H9 (cell line): ENCODE data around the gene IL1A. TPM values are rescaled to one million over a fixed set of nuclear protein-coding genes. Genes with fewer than 3 reads are reported as not detected.

ENCODE experiments used
- DNase-seq: peaks from one replicate; pipeline ENCODE4 v3.0.0-alpha.2; 2017
- H2AFZ ChIP-seq: one replicate; pipeline ENCODE4 v1.6.1; 2013; ENCODE audit warnings: mild to moderate bottlenecking, low read length, control low read depth, moderate library complexity
- H2AK5ac ChIP-seq: 2 replicates; pipeline ENCODE4 v1.6.1; 2013; ENCODE audit warnings: low read length, control low read depth, mixed read lengths; ENCODE audit not compliant: insufficient read length
- H2BK120ac ChIP-seq: one replicate; pipeline ENCODE4 v1.6.1; 2013; ENCODE audit warnings: low read depth, mild to moderate bottlenecking, low read length, control low read depth, inconsistent platforms; ENCODE audit not compliant: poor library complexity, severe bottlenecking
- H2BK12ac ChIP-seq: 2 replicates; pipeline ENCODE4 v1.6.1; 2013; ENCODE audit warnings: low read length, control low read depth, mixed read lengths, low read depth; ENCODE audit not compliant: insufficient read length
- H2BK15ac ChIP-seq: 2 replicates; pipeline ENCODE4 v1.6.1; 2013; ENCODE audit warnings: low read depth, low read length, control low read depth
- H2BK20ac ChIP-seq: one replicate; pipeline ENCODE4 v1.6.1; 2013; ENCODE audit warnings: low read depth, mild to moderate bottlenecking, low read length, control low read depth, inconsistent platforms; ENCODE audit not compliant: poor library complexity, severe bottlenecking
- H2BK5ac ChIP-seq: 2 replicates; pipeline ENCODE4 v1.6.1; 2013; ENCODE audit warnings: low read length, control low read depth, mixed read lengths; ENCODE audit not compliant: insufficient read length
- H3K14ac ChIP-seq: 2 replicates; pipeline ENCODE4 v1.6.1; 2013; ENCODE audit warnings: low read length, control low read depth; ENCODE audit not compliant: insufficient read depth
- H3K18ac ChIP-seq: 2 replicates; pipeline ENCODE4 v1.6.1; 2013; ENCODE audit warnings: low read depth, mild to moderate bottlenecking, mixed read lengths, low read length, control low read depth; ENCODE audit not compliant: insufficient read length
- H3K23ac ChIP-seq: 2 replicates; pipeline ENCODE4 v1.6.1; 2013; ENCODE audit warnings: low read length, control low read depth, mixed read lengths, low read depth; ENCODE audit not compliant: insufficient read length
- H3K23me2 ChIP-seq: 2 replicates; pipeline ENCODE4 v1.6.1; 2013; ENCODE audit warnings: low read depth, mild to moderate bottlenecking, mixed read lengths, low read length, control low read depth; ENCODE audit not compliant: insufficient read length, poor library complexity, severe bottlenecking
- H3K27ac ChIP-seq: 2 replicates; pipeline ENCODE4 v1.5.1; 2013; ENCODE audit warnings: low read length, control low read depth, mixed read lengths, low read depth; ENCODE audit not compliant: insufficient read length
- H3K27me3 ChIP-seq: 2 replicates; pipeline ENCODE4 v1.6.1; 2013; ENCODE audit warnings: low read length, control low read depth, inconsistent platforms; ENCODE audit not compliant: insufficient read depth
- H3K4ac ChIP-seq: 2 replicates; pipeline ENCODE4 v1.6.1; 2013; ENCODE audit warnings: low read depth, mild to moderate bottlenecking, control low read depth, inconsistent platforms, low read length, moderate library complexity
- H3K4me1 ChIP-seq: 2 replicates; pipeline ENCODE4 v1.6.1; 2013; ENCODE audit warnings: low read length, control low read depth, inconsistent platforms; ENCODE audit not compliant: insufficient read depth
- H3K4me2 ChIP-seq: 2 replicates; pipeline ENCODE4 v1.6.1; 2013; ENCODE audit warnings: low read length, control low read depth, mixed read lengths; ENCODE audit not compliant: insufficient read length, insufficient read depth
- H3K56ac ChIP-seq: 2 replicates; pipeline ENCODE4 v1.6.1; 2013; ENCODE audit warnings: low read depth, mild to moderate bottlenecking, mixed read lengths, low read length, control low read depth; ENCODE audit not compliant: insufficient read length
- H3K79me1 ChIP-seq: 2 replicates; pipeline ENCODE4 v1.6.1; 2013; ENCODE audit warnings: low read depth, mild to moderate bottlenecking, moderate library complexity, low read length, control low read depth, inconsistent platforms; ENCODE audit not compliant: insufficient read depth, poor library complexity, severe bottlenecking
- H3K79me2 ChIP-seq: 2 replicates; pipeline ENCODE4 v1.6.1; 2013; ENCODE audit warnings: low read length, control low read depth, inconsistent platforms; ENCODE audit not compliant: insufficient read depth
- H3K9ac ChIP-seq: 2 replicates; pipeline ENCODE4 v1.6.1; 2013; ENCODE audit warnings: low read length, control low read depth, mixed read lengths; ENCODE audit not compliant: insufficient read length; ENCODE audit errors: extremely low read depth
- H3K9me3 ChIP-seq: one replicate; pipeline ENCODE4 v1.6.1; 2013; ENCODE audit warnings: low read depth, low read length, inconsistent platforms; ENCODE audit not compliant: control insufficient read depth
- H3T11ph ChIP-seq: one replicate; pipeline ENCODE4 v1.6.1; 2013; ENCODE audit warnings: mild to moderate bottlenecking, low read length, control low read depth, inconsistent platforms
- H4K20me1 ChIP-seq: one replicate; pipeline ENCODE4 v1.6.1; 2013; ENCODE audit not compliant: control insufficient read depth, insufficient read length, insufficient read depth
- H4K5ac ChIP-seq: 2 replicates; pipeline ENCODE4 v1.6.1; 2013; ENCODE audit warnings: low read depth, mild to moderate bottlenecking, mixed read lengths, low read length, control low read depth; ENCODE audit not compliant: insufficient read length
- H4K8ac ChIP-seq: replicated peaks from 2 replicates; pipeline ENCODE4 v1.6.1; 2013; ENCODE audit warnings: low read length, control low read depth, mixed read lengths, low read depth; ENCODE audit not compliant: insufficient read length
- H4K91ac ChIP-seq: 2 replicates; pipeline ENCODE4 v1.6.1; 2013; ENCODE audit warnings: low read depth, mild to moderate bottlenecking, moderate library complexity, mixed read lengths, low read length, control low read depth; ENCODE audit not compliant: insufficient read length
- H3K27ac Mint-ChIP-seq, 3 experiments: 2 replicates in 2 of 3; 3 replicates in 1 of 3; pipeline ENCODE4 v1.8.0; 2020 to 2021; ENCODE audit warnings: mixed read lengths in 3 of 3, mild to moderate bottlenecking in 1 of 3, moderate library complexity in 1 of 3
- H3K27me3 Mint-ChIP-seq: 2 replicates; pipeline ENCODE4 v1.8.0; 2021; ENCODE audit warnings: low read depth, mild to moderate bottlenecking, moderate library complexity, mixed read lengths
- H3K36me3 Mint-ChIP-seq, 3 experiments: 2 replicates in 2 of 3; 3 replicates in 1 of 3; pipeline ENCODE4 v1.8.0; 2020 to 2021; ENCODE audit warnings: low read depth in 3 of 3, mixed read lengths in 3 of 3; ENCODE audit not compliant: insufficient read depth in 1 of 3
- H3K4me1 Mint-ChIP-seq, 2 experiments: 2 replicates each; pipeline ENCODE4 v1.8.0; 2020; ENCODE audit warnings: mixed read lengths in 2 of 2
- H3K4me3 Mint-ChIP-seq, 2 experiments: 2 replicates in 1 of 2; 3 replicates in 1 of 2; pipeline ENCODE4 v1.8.0; 2020 to 2021; ENCODE audit warnings: mild to moderate bottlenecking in 2 of 2, mixed read lengths in 2 of 2, moderate library complexity in 1 of 2
- H3K9me3 Mint-ChIP-seq, 2 experiments: 2 replicates in 1 of 2; 3 replicates in 1 of 2; pipeline ENCODE4 v1.8.0; 2020; ENCODE audit warnings: mild to moderate bottlenecking in 2 of 2, mixed read lengths in 2 of 2, moderate library complexity in 1 of 2
- WGBS: extraction: QIAGEN DNeasy Blood & Tissue Kit; methylation state at CpG from one replicate; pipeline ENCODE4 v1.1.7; 2013; ENCODE audit warnings: missing lambda C conversion rate, low lambda C conversion rate, mixed read lengths; ENCODE audit not compliant: insufficient read length; ENCODE audit errors: extremely low coverage; 5-methylcytosine and 5-hydroxymethylcytosine counted together
- total RNA-seq: library from RNA; stranded (reverse); gene quantifications from 2 replicates; pipeline ENCODE4 v1.2.1, GENCODE V29; 2021
- TF ChIP-seq, protein P1 (sequence below): fragments of 200-600 bp; sonication (generic); conservative IDR thresholded peaks from 3 replicates; pipeline ENCODE4 v1.8.0; 2021; ENCODE audit warnings: antibody characterized with exemption, mild to moderate bottlenecking

The IL1A gene
- total RNA-seq, 1 experiment from 2014 or later = 0.35 TPM

DNA sequence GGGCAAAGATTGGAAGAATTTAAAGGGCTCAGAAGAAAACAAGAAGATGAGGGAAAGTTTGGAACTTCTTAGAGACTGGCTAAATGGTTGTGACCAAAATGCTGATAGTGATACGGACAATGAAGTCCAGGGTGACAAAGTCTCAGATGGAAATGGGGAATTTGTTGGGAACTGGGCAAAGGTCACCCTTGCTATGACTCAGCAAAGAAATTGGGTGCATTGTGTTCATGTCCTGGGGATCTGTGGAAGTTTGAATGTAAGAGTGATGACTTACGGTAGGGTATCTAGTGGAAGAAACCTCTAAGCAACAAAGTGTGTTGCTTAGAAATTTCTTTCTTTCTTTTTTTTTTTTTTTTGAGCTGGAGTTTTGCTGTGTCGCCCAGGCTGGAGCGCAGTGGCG, 6.0 kb upstream of the IL1A start:
- H3K36me3 Mint-ChIP-seq = peaks cover 1 to 5% (median 3%) of the 10 kb centered on the region in 3 experiments; a peak in 4 of 7 replicates
- H3K9me3 ChIP-seq = no peaks in the 10 kb centered on the region
- no peak overlapping the region for H3K23ac ChIP-seq
- H3K56ac ChIP-seq = no peak overlapping the region
- no peak overlapping the region for H2BK12ac ChIP-seq
- no peaks in the 10 kb centered on the region for H3K79me2 ChIP-seq
- H3K4me3 Mint-ChIP-seq = no peak overlapping the region
- no peak overlapping the region for H4K91ac ChIP-seq
- no peak overlapping the region for H3K18ac ChIP-seq
- H2AK5ac ChIP-seq = no peak overlapping the region
- H3K4me1 ChIP-seq = peaks cover 3% of the 10 kb centered on the region; the same call in 1 of the 2 replicates
- H4K5ac ChIP-seq = no peak overlapping the region
- no peak overlapping the region for H2BK120ac ChIP-seq
- DNase-seq = no peak
- TF ChIP-seq, protein P1, sequence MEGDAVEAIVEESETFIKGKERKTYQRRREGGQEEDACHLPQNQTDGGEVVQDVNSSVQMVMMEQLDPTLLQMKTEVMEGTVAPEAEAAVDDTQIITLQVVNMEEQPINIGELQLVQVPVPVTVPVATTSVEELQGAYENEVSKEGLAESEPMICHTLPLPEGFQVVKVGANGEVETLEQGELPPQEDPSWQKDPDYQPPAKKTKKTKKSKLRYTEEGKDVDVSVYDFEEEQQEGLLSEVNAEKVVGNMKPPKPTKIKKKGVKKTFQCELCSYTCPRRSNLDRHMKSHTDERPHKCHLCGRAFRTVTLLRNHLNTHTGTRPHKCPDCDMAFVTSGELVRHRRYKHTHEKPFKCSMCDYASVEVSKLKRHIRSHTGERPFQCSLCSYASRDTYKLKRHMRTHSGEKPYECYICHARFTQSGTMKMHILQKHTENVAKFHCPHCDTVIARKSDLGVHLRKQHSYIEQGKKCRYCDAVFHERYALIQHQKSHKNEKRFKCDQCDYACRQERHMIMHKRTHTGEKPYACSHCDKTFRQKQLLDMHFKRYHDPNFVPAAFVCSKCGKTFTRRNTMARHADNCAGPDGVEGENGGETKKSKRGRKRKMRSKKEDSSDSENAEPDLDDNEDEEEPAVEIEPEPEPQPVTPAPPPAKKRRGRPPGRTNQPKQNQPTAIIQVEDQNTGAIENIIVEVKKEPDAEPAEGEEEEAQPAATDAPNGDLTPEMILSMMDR = no peak
- H3K79me1 ChIP-seq = no peaks in the 10 kb centered on the region
- no peak overlapping the region for H2BK20ac ChIP-seq
- no peak overlapping the region for H2BK5ac ChIP-seq
- H3K27me3 ChIP-seq = no peaks in the 10 kb centered on the region
- peaks cover 32 to 53% of the 10 kb centered on the region in 2 experiments for H3K4me1 Mint-ChIP-seq
- no peak overlapping the region for H3K27ac ChIP-seq
- no peak overlapping the region for H2BK15ac ChIP-seq
- no peak overlapping the region for H3K14ac ChIP-seq
- no CpG with 5 or more reads among the region's 5 CpGs for WGBS
- 0 out of 7 replicates have a peak overlapping the region, but pooled peaks of 1 of the 3 experiments have one; percentile 6 for H3K27ac Mint-ChIP-seq
- no peak overlapping the region for H4K8ac ChIP-seq
- H3K4me2 ChIP-seq = no peak overlapping the region
- H2AFZ ChIP-seq = no peak overlapping the region
- peak overlapping the region; percentile 68 for H3T11ph ChIP-seq
- H3K27me3 Mint-ChIP-seq = no peaks in the 10 kb centered on the region
- H3K9me3 Mint-ChIP-seq = peaks cover 3 to 4% of the 10 kb centered on the region in 2 experiments; a peak in 4 of 5 replicates
- H4K20me1 ChIP-seq = no peaks in the 10 kb centered on the region
- no peaks in the 10 kb centered on the region for H3K23me2 ChIP-seq
- H3K9ac ChIP-seq = no peak overlapping the region
- H3K4ac ChIP-seq = no peak overlapping the region
